GM10266 (cell line): ENCODE data around the gene COBL.

ENCODE experiments used
- DNase-seq: peaks from one replicate; pipeline ENCODE4 v3.0.0; 2012; ENCODE audit errors: extremely low spot score
- CTCF ChIP-seq: IDR thresholded peaks from 2 replicates; pipeline ENCODE4 v1.5.1; 2012; ENCODE audit warnings: mild to moderate bottlenecking, low read depth; ENCODE audit not compliant: control insufficient read depth, insufficient read depth; ENCODE audit errors: missing control alignments

COBL gene

GRCh38 chr7:51289623-51290303 is 26.8 kb downstream of the COBL start:
- DNase-seq, result no peak
- no peak for TF ChIP-seq CTCF

- no peak for DNase-seq
- TF ChIP-seq CTCF, result no peak
These were observed 27.6 kb downstream of the COBL start for GRCh38 chr7:51288896-51289622.

- no peak for DNase-seq
- no peak for TF ChIP-seq CTCF
These were observed 30.2 kb downstream of the COBL start for GRCh38 chr7:51286401-51286800.

GRCh38 chr7:51280156-51280555 is 36.5 kb downstream of the COBL start:
- DNase-seq, result no peak
- TF ChIP-seq CTCF, result no peak

- DNase-seq, result no peak
- TF ChIP-seq CTCF, result no peak
These were observed 37.1 kb downstream of the COBL start for GRCh38 chr7:51279391-51280023.

- no peak for TF ChIP-seq CTCF
- DNase-seq, result no peak
These were observed 37.8 kb downstream of the COBL start for GRCh38 chr7:51278797-51279196.

- no peak for DNase-seq
- no peak for TF ChIP-seq CTCF
These were observed 39.6 kb downstream of the COBL start for GRCh38 chr7:51276967-51277366.
